CD4-positive, alpha-beta memory T cell (primary cell): ENCODE results near the gene FKBP1B. TPM values are rescaled to one million over a fixed set of nuclear protein-coding genes. Genes with fewer than 3 reads are reported as not detected.
"Not testable (repeated sequence)": the region's sequence is repeated elsewhere in the genome, so short reads cannot be mapped to it uniquely, and the experiment has no call there.

Experiments
- CTCF ChIA-PET: fragments of 350-600 bp; sonication (Branson Sonifier 250); formaldehyde crosslinking; loops from one replicate; lab custom pipeline; 2021; ENCODE audit warnings: inconsistent platforms; ENCODE audit not compliant: partially characterized antibody; lab: Charles Lee
- POLR2A ChIA-PET: fragments of 350-600 bp; sonication (Branson Sonifier 250); formaldehyde crosslinking; loops from one replicate; lab custom pipeline; 2021; ENCODE audit not compliant: partially characterized antibody; lab: Charles Lee
- DNase-seq, 5 donors: peaks; one replicate each; pipeline versions ENCODE4 v3.0.0 to v3.0.0-alpha.2; 2020 to 2022; ENCODE audit warnings: mixed read lengths in 1 of 5
- H3K27ac ChIP-seq: one replicate; pipeline ENCODE4 v1.7.0; 2013; ENCODE audit warnings: low read depth, low read length
- H3K27me3 ChIP-seq: 2 replicates; pipeline ENCODE4 v1.7.0; 2013; ENCODE audit warnings: mild to moderate bottlenecking, low read length, moderate library complexity; ENCODE audit not compliant: insufficient read depth
- H3K36me3 ChIP-seq: 2 replicates; pipeline ENCODE4 v1.7.0; 2013; ENCODE audit warnings: mild to moderate bottlenecking, low read length, moderate library complexity; ENCODE audit not compliant: insufficient read depth
- H3K4me1 ChIP-seq: 2 replicates; pipeline ENCODE4 v1.7.0; 2013; ENCODE audit warnings: mild to moderate bottlenecking, low read length, moderate library complexity; ENCODE audit not compliant: insufficient read depth
- H3K4me3 ChIP-seq, 2 donors: one replicate each; pipeline ENCODE4 v1.7.0; 2013; ENCODE audit warnings: low read length in 2 of 2, mild to moderate bottlenecking in 1 of 2
- H3K9me3 ChIP-seq, 2 donors: one replicate each; pipeline ENCODE4 v1.7.0; 2013; ENCODE audit warnings: low read length in 2 of 2, control low read depth in 1 of 2; ENCODE audit not compliant: control insufficient read depth in 1 of 2
- H3K27ac Mint-ChIP-seq, 7 donors: one replicate each; pipeline ENCODE4 v1.8.0; 2020 to 2021; ENCODE audit warnings: mixed read lengths in 7 of 7, mild to moderate bottlenecking in 6 of 7, inconsistent platforms in 3 of 7, moderate library complexity in 3 of 7
- H3K27me3 Mint-ChIP-seq, 2 donors: one replicate each; pipeline ENCODE4 v1.8.0; 2020 to 2021; ENCODE audit warnings: mixed read lengths in 2 of 2
- H3K36me3 Mint-ChIP-seq, 2 donors: one replicate each; pipeline ENCODE4 v1.8.0; 2020 to 2021; ENCODE audit warnings: mixed read lengths in 2 of 2, inconsistent platforms in 1 of 2, mild to moderate bottlenecking in 1 of 2
- H3K4me1 Mint-ChIP-seq, 4 donors: one replicate each; pipeline ENCODE4 v1.8.0; 2020 to 2021; ENCODE audit warnings: mixed read lengths in 4 of 4, mild to moderate bottlenecking in 1 of 4
- H3K4me3 Mint-ChIP-seq, 8 donors: one replicate each; pipeline ENCODE4 v1.8.0; 2020 to 2021; ENCODE audit warnings: mixed read lengths in 8 of 8, mild to moderate bottlenecking in 7 of 8, moderate library complexity in 6 of 8, inconsistent platforms in 3 of 8
- H3K9me3 Mint-ChIP-seq, 8 donors: one replicate each; pipeline ENCODE4 v1.8.0; 2020 to 2021; ENCODE audit warnings: mixed read lengths in 8 of 8, mild to moderate bottlenecking in 5 of 8, inconsistent platforms in 3 of 8, moderate library complexity in 1 of 8
- intact Hi-C: fragments of 100-400 bp; cut with micrococcal nuclease; formaldehyde crosslinking; loops from one replicate; pipeline ENCODE4 v1.15.1; 2023
- polyA plus RNA-seq, 2 donors: library from polyadenylated mRNA; unstranded; fragments of 300-500 nt; fragmentation: Illumina TruSeq; gene quantifications; one replicate each; pipeline ENCODE4 v1.2.3, GENCODE V29; 2021
- total RNA-seq, 2 experiments: library from RNA; stranded (reverse); gene quantifications; one replicate each; pipeline ENCODE4 v1.2.3, GENCODE V29; 2021

The FKBP1B gene
- total and polyA plus RNA-seq, 4 experiments from 2014 or later: 0.58 to 2.5 (median 1.8) TPM

- Mint-ChIP-seq H3K27ac (peak within 1 kb of the TSS in 6 of 7 donors; percentile 74 to 89 (median 82)), H3K9me3 (no peaks in the 10 kb centered on the region), H3K27me3 (no peaks in the 10 kb centered on the region), H3K36me3 (peaks cover 11 to 12% of the 10 kb centered on the region in 2 donors), H3K4me3 (peak within 1 kb of the TSS; percentile 85 to 92 (median 88)), H3K4me1 (peaks cover 11 to 14% (median 13%) of the 10 kb centered on the region in 4 donors)
- ChIA-PET POLR2A (interaction anchor here (1.3 to 3.4 kb wide), 8 partner anchors 8 to 276 kb away, joined by 5 to 24 read pairs (median 7); partner anchors contain the start of genes ATAD2B, ITSN2, SF3B6 and UBXN2A), CTCF (interaction anchor here (0.6 to 5.1 kb wide), 33 partner anchors 8 to 839 kb away, joined by 3 to 108 read pairs (median 4); partner anchors contain the start of genes ATAD2B and WDCP)
- no peaks in the 10 kb centered on the region for H3K9me3 ChIP-seq
- peak within 1 kb of the TSS; percentile 52 to 57 for H3K4me3 ChIP-seq
- intact Hi-C loops: loop anchor here (1.0 to 2.0 kb wide), 6 partner anchors 8 to 298 kb away; partner anchors contain the start of genes ATAD2B, SF3B6 and WDCP
- peak; percentile 75 to 85 (median 78) for DNase-seq
- peaks cover 14% of the 10 kb centered on the region for H3K4me1 ChIP-seq
- H3K27me3 ChIP-seq: no peaks in the 10 kb centered on the region
- no peaks in the 10 kb centered on the region for H3K36me3 ChIP-seq
- H3K27ac ChIP-seq: peak within 1 kb of the TSS; percentile 27
Observed at GRCh38 chr2:24084386-24085199, 35.1 kb downstream of the FKBP1B start, which contains the start of gene TP53I3. Gene TP53I3, minus strand, starts transcription at chr2:24084834. Its CDS starts 508 bp downstream, at chr2:24084326.

GRCh38 chr2:24085200-24085489, 35.6 kb downstream of the FKBP1B start:
- no peaks in the 10 kb centered on the region for H3K27me3 Mint-ChIP-seq
- no peaks in the 10 kb centered on the region for H3K36me3 ChIP-seq
- DNase-seq: no peak
- CTCF ChIA-PET: interaction anchor here (1.0 to 5.1 kb wide), 18 partner anchors 8 to 838 kb away, joined by 3 to 108 read pairs (median 4); partner anchors contain the start of gene ATAD2B
- intact Hi-C loops: loop anchor here (2.0 kb wide), 2 partner anchors 38 to 158 kb away; partner anchors contain the start of genes ATAD2B and WDCP
- H3K4me3 Mint-ChIP-seq: peak overlapping the region; percentile 54 to 89 (median 84)
- peak overlapping the region in 1 of 2 donors; percentile 57 for H3K4me3 ChIP-seq
- POLR2A ChIA-PET: interaction anchor here (1.8 to 3.4 kb wide), 3 partner anchors 9 to 160 kb away, joined by 6 to 24 read pairs (median 8); partner anchors contain the start of genes ATAD2B and SF3B6
- H3K27ac ChIP-seq: no peak overlapping the region
- peaks cover 11 to 14% (median 13%) of the 10 kb centered on the region in 4 donors for H3K4me1 Mint-ChIP-seq
- peaks cover 14% of the 10 kb centered on the region for H3K4me1 ChIP-seq
- H3K9me3 ChIP-seq: no peaks in the 10 kb centered on the region
- no peaks in the 10 kb centered on the region for H3K9me3 Mint-ChIP-seq
- H3K36me3 Mint-ChIP-seq: peaks cover 11 to 12% of the 10 kb centered on the region in 2 donors
- peak overlapping the region in 1 of 7 donors; percentile 17 for H3K27ac Mint-ChIP-seq
- H3K27me3 ChIP-seq: no peaks in the 10 kb centered on the region

- H3K36me3 Mint-ChIP-seq: peaks cover 9% of the 10 kb centered on the region in 2 donors
- ChIA-PET CTCF (no interaction called here), POLR2A (no interaction called here)
- peak overlapping the region in 2 of 8 donors; percentile 32 to 35 for H3K4me3 Mint-ChIP-seq
- H3K4me1 ChIP-seq: peaks cover 14% of the 10 kb centered on the region
- peaks cover 11 to 14% (median 13%) of the 10 kb centered on the region in 4 donors for H3K4me1 Mint-ChIP-seq
- H3K27ac ChIP-seq: no peak overlapping the region
- H3K27ac Mint-ChIP-seq: no peak overlapping the region
- H3K9me3 Mint-ChIP-seq: no peaks in the 10 kb centered on the region
- H3K36me3 ChIP-seq: no peaks in the 10 kb centered on the region
- no peak for DNase-seq
- H3K27me3 ChIP-seq: no peaks in the 10 kb centered on the region
- H3K9me3 ChIP-seq: no peaks in the 10 kb centered on the region
- no peaks in the 10 kb centered on the region for H3K27me3 Mint-ChIP-seq
- intact Hi-C loops: no loop called here
- H3K4me3 ChIP-seq: no peak overlapping the region
Observed at GRCh38 chr2:24086241-24086640, 36.7 kb downstream of the FKBP1B start.

- Mint-ChIP-seq H3K36me3 (peaks cover 7 to 9% of the 10 kb centered on the region in 2 donors), H3K4me3 (no peak overlapping the region), H3K9me3 (no peaks in the 10 kb centered on the region), H3K27ac (no peak overlapping the region), H3K27me3 (no peaks in the 10 kb centered on the region), H3K4me1 (peaks cover 11 to 14% (median 13%) of the 10 kb centered on the region in 4 donors)
- no peaks in the 10 kb centered on the region for H3K27me3 ChIP-seq
- DNase-seq: no peak
- no peak overlapping the region for H3K27ac ChIP-seq
- no peaks in the 10 kb centered on the region for H3K9me3 ChIP-seq
- POLR2A ChIA-PET: interaction anchor here (1.8 kb wide), 1 partner anchor 10 kb away, joined by 4 read pairs; no protein-coding TSS in a partner anchor
- intact Hi-C loops: no loop called here
- peaks cover 14% of the 10 kb centered on the region for H3K4me1 ChIP-seq
- CTCF ChIA-PET: no interaction called here
- no peak overlapping the region for H3K4me3 ChIP-seq
- no peaks in the 10 kb centered on the region for H3K36me3 ChIP-seq
Observed at GRCh38 chr2:24087032-24087431, 37.5 kb downstream of the FKBP1B start.

- no peak for DNase-seq
- intact Hi-C loops: no loop called here
- CTCF ChIA-PET: interaction anchor here (1.4 kb wide), 1 partner anchor 265 kb away, joined by 10 read pairs; no protein-coding TSS in a partner anchor
- no peak overlapping the region for H3K27ac ChIP-seq
- H3K4me1 ChIP-seq: peaks cover 10% of the 10 kb centered on the region
- no peaks in the 10 kb centered on the region for H3K36me3 ChIP-seq
- H3K4me3 ChIP-seq: no peak overlapping the region
- Mint-ChIP-seq H3K27ac (no peak overlapping the region), H3K4me3 (no peak overlapping the region), H3K9me3 (no peaks in the 10 kb centered on the region), H3K27me3 (no peaks in the 10 kb centered on the region), H3K4me1 (peaks cover 6 to 9% (median 7%) of the 10 kb centered on the region in 4 donors), H3K36me3 (peaks cover 4 to 17% of the 10 kb centered on the region in 2 donors)
- no peaks in the 10 kb centered on the region for H3K27me3 ChIP-seq
- POLR2A ChIA-PET: no interaction called here
- H3K9me3 ChIP-seq: no peaks in the 10 kb centered on the region
Observed at GRCh38 chr2:24088821-24089359, 39.3 kb downstream of the FKBP1B start.

- Mint-ChIP-seq H3K9me3 (peaks cover 0 to 12% (median 2%) of the 10 kb centered on the region in 8 donors), H3K4me3 (peak overlapping the region in 1 of 8 donors; percentile 48), H3K36me3 (peaks cover 6 to 42% of the 10 kb centered on the region in 2 donors)
- H3K27ac Mint-ChIP-seq, H3K4me1 Mint-ChIP-seq, intact Hi-C loops, H3K36me3 ChIP-seq, CTCF ChIA-PET, H3K9me3 ChIP-seq, H3K27me3 ChIP-seq, H3K4me1 ChIP-seq, H3K27ac ChIP-seq, DNase-seq, H3K4me3 ChIP-seq, H3K27me3 Mint-ChIP-seq, POLR2A ChIA-PET: not testable (repeated sequence)
Observed at GRCh38 chr2:24093270-24093669, 43.7 kb downstream of the FKBP1B start.
